NCI-H748 treated with DMSO at 0.1 percent for 48 hours (cell line): ENCODE data around the gene PRR11.
"Not testable (repeated sequence)": the region's sequence is repeated elsewhere in the genome, so short reads cannot be mapped to it uniquely, and the experiment has no call there.

ENCODE experiments used
- DNase-seq: peaks from one replicate; lab custom pipeline; 2025; lab: John Stamatoyannopoulos, UW

Gene PRR11

GRCh38 chr17:59151591-59151990 lies 4.0 kb upstream of the PRR11 start:
- no peak for DNase-seq

GRCh38 chr17:59152925-59153324 lies 2.6 kb upstream of the PRR11 start:
- DNase-seq, result no peak

- peak; percentile 34 for DNase-seq
Measured at GRCh38 chr17:59154292-59154720, 1.2 kb upstream of the PRR11 start.

- DNase-seq, result peak; percentile 99
Measured at GRCh38 chr17:59154721-59155438, 666 bp upstream of the PRR11 start, which contains the start of gene SKA2. SKA2 (minus strand) TSS chr17:59155186; CDS start chr17:59155163, 23 bp downstream.

GRCh38 chr17:59160157-59161025 lies 4.8 kb downstream of the PRR11 start:
- no peak for DNase-seq

GRCh38 chr17:59161477-59161876 lies 5.9 kb downstream of the PRR11 start:
- no peak for DNase-seq

GRCh38 chr17:59165933-59166342 lies 10.4 kb downstream of the PRR11 start:
- no peak for DNase-seq

- DNase-seq, result no peak
Measured at GRCh38 chr17:59167571-59168001, 12.0 kb downstream of the PRR11 start.

GRCh38 chr17:59172436-59173004 lies 17.0 kb downstream of the PRR11 start:
- no peak for DNase-seq

- no peak for DNase-seq
Measured at GRCh38 chr17:59174671-59175070, 19.1 kb downstream of the PRR11 start.

GRCh38 chr17:59175076-59175475 lies 19.5 kb downstream of the PRR11 start:
- DNase-seq, result no peak

- no peak for DNase-seq
Measured at GRCh38 chr17:59178266-59178985, 22.9 kb downstream of the PRR11 start.

- DNase-seq, result not testable (repeated sequence)
Measured at GRCh38 chr17:59179601-59180000, 24.1 kb downstream of the PRR11 start.

- DNase-seq, result no peak
Measured at GRCh38 chr17:59180626-59181025, 25.1 kb downstream of the PRR11 start.

- no peak for DNase-seq
Measured at GRCh38 chr17:59181481-59181880, 25.9 kb downstream of the PRR11 start.

- no peak for DNase-seq
Measured at GRCh38 chr17:59185997-59186396, 30.5 kb downstream of the PRR11 start.

- no peak for DNase-seq
Measured at GRCh38 chr17:59186850-59187249, 31.3 kb downstream of the PRR11 start.

GRCh38 chr17:59190806-59191205 lies 35.3 kb downstream of the PRR11 start:
- DNase-seq, result no peak

GRCh38 chr17:59193336-59193862 lies 37.9 kb downstream of the PRR11 start:
- DNase-seq, result no peak

GRCh38 chr17:59199398-59199797 lies 43.9 kb downstream of the PRR11 start:
- DNase-seq, result no peak

GRCh38 chr17:59202320-59202719 lies 46.8 kb downstream of the PRR11 start:
- DNase-seq, result no peak

GRCh38 chr17:59219370-59219769 lies 63.8 kb downstream of the PRR11 start:
- no peak for DNase-seq
